ENCODE data around the gene INTU.

DNA sequence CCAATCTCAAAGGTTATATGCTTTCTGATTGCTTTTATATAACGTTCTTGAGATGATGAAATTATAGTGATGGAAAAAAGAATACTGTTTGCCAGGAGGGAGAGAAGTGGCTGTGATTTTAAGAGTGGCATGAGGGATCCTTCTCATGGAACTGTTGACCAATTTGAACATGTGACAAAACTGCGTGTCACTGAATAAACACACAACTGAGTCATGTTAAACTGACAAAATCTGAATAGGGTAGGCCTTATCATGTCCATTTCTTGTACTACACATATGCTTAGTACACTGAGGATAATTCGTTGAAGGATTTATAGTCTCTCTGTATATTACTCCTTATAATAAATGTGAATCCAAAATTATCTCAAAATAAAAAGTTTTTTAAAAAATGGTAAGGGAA is 127.1 kb downstream of the INTU start:
- TF ChIP-seq CTCF (IDR thresholded peaks at IDR 0.05) = no peak
- TF ChIP-seq POLR2A (IDR thresholded peaks at IDR 0.05) = no peak
- no peak for TF ChIP-seq POLR2AphosphoS5 (IDR thresholded peaks at IDR 0.05)
